ENCODE results near the gene SYT7.
A peak's percentile ranks its signal among the peaks of the same experiment; 100 is the strongest.

Gene SYT7

DNA sequence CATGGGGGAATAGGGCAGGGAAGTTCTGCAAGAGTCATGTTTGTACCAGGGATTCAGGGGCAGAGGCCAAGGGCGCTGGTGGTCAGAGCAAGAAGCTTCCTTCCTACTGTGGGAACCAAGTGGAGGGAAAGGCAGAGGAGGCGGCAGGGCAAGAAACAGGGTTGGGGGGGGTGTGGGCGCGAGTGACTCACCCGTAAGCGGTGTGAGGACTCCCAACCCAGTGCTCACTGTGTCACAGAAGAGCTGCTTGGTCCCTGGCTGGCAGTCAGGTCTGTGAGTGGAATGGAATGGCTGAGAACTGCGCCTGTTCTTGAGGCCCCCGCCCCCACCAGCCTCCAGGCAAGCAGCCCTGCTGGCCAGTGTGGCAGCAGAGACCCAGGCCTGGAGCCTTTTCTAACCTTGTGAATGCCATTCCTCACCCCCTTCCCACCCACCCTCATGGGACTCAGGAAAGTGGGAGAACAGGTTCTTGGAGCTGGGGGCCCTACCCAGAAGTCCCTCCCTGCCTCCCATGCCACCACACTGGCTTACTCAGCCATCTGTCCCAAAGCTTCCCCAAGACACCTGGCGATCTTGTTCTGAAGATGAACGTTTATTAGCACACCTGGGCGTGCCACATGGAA is 67.6 kb downstream of the SYT7 start:
- no peak for DNase-seq

DNA sequence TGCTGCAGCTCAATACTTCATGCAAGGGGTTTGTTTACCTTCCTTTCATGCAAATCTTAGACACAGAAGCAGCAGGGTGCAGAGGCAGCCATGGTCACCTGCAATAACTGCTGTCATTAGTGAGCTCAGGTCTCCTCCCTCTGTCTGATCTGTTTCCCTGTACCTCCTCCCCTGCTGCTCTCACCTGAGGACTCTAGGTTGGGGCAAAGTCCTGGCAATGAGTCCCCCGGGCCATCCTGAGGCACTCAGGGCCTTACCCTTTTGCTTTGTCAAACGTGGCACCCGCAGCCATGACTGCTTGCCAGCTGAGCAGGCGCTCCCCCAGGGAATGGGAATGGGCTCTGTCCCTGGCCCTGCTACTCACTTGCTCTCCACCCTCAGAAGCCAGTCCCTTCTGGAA is 68.4 kb downstream of the SYT7 start:
- no peak for DNase-seq

DNA sequence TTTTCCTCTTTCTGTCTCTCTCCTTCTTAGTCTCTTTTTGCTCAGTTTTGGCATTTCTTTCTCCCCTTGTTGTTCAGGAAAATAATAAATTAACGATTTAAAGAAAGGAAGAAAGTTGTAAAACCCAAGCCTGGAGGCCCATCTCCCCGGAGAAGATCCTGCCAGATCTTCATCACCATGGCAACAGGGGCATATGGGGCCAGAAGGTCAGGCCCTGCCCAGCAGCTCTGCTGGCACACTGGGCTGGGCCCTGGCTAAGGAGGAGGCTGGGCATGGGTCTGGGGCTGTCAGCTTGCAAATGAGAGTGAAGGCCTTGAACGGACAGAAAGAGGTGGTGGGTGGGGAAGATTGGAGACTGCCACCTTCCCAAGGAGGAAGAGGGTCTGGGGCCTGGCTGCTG is 69.5 kb downstream of the SYT7 start:
- DNase-seq: no peak

DNA sequence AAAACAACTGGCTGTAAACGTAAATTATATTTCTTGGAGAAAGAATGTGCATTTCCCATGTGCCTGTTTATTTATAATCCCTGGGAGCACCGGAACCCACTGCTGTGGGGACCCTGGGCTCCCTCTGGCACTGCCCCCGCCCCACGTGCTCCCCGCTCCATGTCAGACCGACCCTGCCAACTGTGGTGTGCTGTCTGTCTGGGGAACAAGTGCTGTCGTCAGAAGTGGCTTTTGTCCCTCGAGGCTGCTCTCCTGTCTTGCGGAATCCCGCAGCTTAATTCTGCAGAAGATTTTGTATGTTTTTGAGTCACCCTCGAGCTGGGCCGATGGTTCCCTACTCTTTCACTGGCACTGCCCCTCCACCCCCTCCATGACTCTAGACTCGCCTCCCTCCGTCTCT is 69.9 kb downstream of the SYT7 start:
- no peak for DNase-seq

DNA sequence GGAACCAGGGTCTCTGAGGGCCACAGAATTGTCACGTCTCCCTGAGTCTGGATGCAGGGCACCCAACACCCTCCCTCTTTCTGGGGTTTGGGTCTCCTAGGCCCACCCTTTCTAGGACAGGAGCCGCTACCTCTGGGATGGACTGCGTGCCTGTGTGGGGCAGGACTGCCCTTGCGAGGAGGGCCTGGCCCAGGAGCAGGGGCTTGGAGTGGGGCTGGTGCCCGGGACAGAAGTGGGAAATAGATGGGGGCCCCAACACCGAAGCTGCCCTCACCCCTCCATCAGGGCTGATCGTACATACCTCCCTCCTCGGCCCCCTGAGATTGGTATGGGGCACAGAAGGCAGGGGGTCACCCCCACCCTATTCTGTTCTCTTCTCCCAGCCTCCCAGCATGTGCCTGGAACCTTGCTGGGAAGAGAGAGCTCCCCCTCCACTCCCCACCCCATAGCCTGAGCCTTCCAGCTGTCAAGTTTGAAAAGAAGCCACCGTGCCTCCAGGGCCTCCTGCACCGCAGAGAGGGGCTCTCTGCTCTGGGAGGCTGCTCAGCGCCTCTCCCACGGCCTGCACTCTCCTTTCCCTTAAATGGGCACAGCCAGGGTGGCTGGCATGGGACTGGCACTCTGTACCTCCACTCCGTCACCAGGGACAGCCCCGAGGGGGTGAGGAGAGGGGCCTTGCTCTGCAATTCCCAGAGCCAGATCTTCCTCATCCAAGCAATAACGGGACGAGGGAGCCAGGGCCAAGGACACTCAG is 70.5 kb downstream of the SYT7 start:
- no peak for DNase-seq

DNA sequence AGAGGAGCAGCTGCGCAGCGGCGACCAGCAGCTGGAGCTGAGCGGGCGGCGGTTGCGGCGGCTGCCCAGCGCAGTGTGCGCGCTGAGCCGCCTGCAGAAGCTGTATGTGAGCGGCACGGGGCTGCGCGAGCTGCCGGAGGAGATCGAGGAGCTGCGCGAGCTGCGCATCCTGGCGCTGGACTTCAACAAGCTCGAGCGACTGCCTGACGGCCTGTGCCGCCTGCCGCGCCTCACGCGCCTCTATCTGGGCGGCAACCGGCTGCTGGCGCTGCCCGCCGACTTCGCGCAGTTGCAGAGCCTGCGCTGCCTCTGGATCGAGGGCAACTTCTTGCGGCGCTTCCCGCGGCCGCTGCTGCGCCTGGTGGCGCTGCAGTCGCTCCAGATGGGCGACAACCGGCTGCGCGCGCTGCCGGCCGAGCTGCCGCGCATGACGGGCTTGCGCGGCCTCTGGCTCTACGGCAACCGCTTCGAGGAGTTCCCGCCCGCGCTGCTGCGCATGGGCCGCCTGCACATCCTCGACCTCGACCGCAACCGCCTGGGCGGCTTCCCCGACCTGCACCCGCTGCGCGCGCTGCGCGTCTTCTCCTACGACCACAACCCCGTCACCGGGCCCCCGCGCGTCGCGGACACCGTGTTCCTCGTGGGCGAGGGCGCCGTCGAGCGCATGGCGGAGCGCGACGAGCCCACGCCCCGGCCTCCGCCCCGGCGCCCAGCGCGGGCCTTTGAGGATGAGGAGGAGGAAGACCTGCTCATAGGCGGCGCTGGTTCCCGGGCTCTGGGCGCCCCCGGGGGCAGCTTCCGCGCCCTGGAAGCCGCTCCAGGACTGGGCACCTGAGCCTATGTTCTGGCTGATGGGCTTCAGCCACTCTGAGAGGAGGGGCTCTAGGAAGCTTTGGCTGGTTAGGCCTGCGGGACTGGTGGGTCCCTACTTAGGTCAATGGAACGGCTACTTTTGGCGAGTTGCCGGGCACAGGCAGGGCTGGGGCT is 71.5 kb downstream of the SYT7 start:
- peak; percentile 71 to 75 for DNase-seq

DNA sequence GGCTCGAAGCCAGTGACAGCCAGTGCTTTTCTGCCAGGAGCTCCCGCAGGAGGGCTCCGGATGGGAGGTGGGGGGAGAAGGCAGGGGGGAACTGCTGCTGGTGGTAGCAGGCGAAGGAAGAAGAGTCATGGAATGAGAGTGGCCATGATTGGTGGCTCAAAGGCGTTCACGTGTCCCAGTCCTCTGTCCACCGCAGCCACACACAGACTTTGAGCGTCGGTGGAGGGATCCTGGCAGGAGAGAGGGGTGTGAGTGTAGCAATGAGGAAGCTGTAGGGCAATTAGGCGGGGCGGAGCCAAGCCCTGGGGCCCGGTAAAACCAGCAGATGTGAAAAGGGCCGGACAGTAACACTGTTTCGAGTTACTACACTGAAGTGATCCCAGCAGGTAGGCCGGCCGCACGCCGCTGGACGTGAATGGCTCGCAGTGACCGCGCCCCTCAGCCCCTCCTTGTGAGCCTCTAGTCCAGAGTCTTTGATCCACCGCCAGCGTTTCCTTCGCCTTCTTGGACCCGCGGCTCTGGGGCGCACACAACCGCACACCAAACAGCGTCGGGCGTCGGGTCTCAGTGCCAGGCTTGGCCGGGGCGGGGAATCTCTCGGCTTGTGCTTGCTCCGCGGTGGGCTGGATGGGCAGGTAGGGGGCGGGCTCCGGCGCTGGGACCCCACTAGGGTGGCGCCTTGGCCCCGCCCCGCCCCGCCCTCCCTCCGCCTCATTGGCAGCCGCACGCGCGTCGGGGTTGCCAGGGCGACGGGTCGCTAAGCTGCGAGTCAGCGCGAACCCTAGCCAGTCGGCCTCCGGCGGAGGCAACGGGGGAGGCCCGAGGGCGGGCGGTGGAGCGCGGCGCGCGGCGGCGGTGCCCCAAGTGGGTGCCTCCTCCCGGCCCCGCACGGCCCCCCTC is 72.7 kb downstream of the SYT7 start, which contains the start of gene LRRC10B:
Gene LRRC10B (plus strand): TSS at position 788 of the 900 bp plus-strand sequence. CDS start 250 bp downstream, outside the sequence.
- DNase-seq: peak; percentile 40 to 54

DNA sequence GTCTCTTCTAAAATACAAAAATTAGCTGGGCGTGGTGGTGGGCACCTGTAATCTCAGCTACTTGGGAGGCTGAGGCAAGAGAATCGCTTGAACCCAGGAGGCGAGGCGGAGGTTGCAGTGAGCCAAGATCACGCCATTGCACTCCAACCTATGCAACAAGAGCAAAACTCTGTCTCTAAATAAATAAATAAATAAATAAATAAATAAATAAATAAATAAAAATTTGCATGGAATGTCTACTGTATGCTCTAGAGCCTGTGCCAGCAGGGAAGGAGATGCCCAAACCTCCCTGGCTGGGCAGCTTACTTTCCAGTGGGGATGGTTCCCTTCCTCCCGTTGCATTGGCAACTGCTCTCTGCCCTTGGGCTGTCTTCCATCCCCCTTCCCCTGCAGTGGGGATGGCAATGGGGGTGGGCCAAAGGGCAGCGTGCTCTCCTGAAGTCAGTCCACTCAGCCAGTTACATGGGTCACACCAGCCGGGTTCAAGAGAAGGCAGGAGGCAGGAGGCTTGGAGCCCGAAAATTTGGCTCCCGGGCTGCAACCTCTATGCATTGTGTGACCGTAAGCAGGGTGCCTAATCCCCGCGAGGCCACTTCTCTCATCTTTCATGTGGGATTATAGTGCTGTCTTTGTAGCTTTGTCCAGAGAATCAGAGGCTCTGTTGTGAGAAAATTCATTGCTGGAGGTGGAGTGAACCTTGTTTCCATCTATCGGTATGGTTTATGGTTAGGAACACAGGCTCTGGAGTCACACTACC is 73.7 kb downstream of the SYT7 start:
- no peak for DNase-seq

DNA sequence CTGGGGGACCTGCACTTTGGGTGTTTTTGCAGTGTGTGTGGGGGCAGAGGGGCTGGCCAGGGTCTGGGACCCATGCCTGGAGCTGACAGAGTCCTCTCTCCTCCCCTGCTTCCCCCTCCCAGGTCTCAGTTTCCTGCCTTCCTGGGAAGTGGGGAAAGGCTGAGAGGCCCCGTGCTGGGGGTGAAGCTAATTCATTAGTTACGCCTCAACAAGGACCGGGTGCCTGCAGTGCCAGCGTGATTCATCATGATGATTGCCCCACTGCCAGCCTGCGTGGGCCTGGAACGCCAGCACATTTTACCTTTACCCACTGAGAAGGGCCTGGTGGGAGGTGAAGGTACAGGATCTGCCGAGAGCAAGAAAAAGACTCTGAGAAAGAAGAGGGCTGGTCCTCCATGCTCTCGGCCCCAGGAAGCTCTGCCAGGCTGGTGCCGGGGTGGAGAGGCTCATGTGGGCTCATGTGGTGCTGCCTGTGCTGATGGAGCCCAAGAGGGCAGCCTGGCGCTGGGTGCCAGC is 75.2 kb downstream of the SYT7 start:
- DNase-seq: no peak

DNA sequence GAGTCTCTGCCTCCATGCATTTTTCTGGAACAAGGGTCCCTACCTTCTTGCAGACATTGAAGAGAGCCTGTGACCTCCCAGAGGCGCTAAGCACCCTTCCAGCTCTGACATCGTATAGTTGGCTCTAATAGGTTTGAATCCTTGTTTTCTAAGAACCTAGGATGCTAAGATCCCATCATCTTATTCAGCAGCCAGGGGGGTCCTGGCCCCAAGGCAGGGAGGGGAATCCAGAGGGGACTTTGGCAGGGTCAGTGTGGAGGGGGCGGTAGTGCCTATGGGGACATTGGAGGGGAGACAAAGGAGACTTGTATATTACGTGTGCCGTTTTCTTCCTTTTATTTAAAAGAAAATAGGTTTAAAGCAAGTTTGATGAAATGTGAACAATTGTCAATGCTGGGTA is 75.8 kb downstream of the SYT7 start:
- no peak for DNase-seq

DNA sequence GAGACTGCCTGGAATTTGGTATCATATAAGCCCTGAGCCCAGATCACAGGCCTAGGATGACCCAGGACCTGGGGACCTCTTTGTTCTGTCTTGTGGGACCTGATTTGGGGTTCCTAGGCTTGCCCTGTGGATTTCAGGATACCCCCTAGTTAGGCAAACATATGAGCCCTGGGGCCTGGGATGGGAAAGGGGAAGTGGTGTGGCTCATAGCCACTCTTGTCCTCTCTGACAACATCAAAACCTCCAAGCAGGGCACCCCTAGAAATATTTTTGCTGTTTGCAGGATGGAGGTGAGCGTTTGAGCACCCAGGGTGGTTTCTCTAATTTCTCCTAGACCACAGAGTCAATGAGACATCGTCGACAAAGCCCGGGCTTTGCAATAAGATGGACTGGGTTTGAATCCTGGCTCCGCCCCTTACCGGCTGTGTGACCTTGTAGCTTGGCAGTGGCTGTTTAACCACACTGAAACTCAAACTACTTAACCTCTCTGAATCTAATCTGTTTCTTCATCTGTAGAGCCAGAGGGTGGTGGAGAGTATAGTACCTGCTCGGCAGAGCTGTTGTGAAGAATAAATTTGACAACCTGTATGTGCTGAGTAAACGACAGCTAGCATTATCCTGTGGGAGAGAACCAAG is 77.6 kb downstream of the SYT7 start:
- no peak for DNase-seq

DNA sequence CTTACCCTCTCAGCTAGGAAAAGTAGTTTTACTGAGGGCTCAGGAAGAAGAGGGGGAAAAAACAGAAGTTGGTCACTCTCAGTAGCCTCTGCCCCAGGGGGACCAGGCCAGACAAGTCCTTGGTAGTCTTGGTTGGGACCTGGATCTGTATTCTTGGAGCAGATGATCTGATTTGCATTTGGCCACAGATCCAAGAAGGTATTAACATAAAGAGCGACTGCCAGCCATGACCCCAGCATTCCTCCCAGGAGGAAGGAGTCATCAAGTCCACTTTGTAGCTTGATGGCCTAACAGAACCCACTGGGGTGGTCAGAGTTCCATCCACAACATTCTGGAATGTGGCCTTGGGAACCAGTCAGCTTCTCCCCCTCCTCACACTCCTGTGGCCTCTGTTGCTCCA is 78.4 kb downstream of the SYT7 start:
- DNase-seq: no peak

DNA sequence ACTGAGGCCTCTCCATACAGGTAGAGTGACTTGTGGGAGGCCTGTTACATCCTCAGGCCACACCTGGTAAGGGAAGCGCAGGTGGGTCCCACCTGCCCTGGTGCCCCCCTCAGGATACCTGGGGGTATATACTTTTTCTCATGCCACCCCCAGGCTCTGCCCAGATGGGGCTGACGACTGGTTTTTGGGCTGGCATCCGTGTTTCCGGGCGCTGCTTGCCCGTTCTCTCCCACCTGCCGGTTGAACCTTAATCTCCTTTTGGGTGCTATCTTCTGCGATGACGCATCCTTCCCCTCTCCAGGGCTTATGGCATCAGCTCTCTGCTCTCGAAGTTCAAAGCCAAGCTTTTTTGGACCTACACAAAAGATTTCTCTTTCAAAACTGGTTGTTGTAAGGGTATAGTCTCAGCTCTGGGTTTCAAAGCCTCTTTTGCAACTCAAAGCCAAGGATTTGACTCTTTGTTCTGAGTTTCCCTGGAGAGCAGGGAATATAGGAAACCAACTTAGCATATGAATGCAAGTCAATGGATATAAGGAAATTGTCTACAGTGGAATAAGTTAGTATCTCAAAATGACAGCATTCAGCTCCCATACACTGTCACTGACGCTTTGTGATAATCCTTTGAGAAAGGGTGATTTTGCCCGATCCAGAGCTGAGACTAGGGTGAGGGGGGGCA is 80.9 kb downstream of the SYT7 start:
- DNase-seq: no peak

DNA sequence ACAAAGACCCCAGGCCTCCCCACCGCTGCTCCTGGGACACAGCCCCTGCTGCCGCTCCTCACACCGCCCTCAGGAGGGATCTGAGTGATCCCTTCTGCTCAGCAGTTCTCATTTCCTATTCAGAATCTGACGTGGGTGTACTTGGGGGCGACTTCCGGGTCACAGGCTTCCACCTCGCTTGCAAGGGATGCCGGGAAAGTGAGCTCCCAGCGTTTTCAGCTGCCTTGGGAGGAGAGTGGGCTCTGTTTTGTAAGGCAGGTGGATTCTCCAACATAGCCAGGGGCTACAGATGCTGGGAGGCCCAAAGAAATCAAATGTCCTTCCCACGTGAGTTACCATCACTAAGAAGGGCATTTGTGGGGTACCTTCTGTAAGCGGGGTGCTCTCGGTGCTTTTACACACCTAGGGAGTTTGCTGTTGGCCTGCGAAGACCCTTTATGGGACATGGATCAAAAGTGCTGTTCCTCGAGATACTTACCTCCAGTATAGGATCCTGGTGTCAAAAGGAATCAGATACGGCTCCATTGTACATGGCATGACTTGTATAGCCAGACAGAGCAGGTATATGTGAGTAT is 82.0 kb downstream of the SYT7 start:
- DNase-seq: no peak

DNA sequence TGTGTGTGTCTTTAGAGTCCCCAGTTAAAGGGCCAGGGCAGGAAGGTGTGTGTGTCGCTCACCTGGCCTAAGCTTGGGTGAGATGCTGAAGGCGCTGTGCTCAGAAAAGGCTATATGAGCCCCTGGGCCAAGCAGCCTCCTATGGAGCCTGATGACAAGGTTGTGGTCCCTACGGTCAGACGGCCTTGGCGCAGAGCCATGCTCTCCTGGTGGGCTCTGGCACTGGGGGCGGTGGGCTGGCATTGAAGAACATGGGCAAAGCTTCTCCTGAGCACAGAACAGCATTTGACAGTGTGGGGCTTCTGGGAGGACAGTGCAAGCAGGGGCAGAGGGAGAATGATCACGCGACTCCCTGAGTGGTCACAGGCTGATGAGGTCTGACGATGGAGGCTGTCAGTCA is 83.0 kb downstream of the SYT7 start:
- no peak for DNase-seq

DNA sequence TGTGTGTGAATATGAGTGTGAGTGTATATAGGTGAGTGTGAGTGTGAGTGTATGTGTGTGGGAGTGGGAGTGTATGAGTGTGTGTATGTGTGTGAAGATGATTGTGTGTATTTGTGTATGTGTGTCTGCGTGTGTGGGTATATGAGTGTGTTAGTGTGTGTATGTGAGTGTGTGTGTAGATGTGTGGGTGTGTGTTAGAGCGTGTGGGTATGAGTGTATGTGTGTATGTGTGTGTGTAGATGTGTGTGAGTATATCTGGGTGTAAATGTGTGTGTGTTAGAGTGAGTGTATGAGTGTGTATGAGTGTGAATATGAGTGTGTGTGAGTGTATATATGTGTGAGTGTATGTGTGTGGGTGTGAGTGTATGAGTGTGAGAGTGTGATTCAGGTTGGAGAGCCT is 83.4 kb downstream of the SYT7 start:
- DNase-seq: no peak

DNA sequence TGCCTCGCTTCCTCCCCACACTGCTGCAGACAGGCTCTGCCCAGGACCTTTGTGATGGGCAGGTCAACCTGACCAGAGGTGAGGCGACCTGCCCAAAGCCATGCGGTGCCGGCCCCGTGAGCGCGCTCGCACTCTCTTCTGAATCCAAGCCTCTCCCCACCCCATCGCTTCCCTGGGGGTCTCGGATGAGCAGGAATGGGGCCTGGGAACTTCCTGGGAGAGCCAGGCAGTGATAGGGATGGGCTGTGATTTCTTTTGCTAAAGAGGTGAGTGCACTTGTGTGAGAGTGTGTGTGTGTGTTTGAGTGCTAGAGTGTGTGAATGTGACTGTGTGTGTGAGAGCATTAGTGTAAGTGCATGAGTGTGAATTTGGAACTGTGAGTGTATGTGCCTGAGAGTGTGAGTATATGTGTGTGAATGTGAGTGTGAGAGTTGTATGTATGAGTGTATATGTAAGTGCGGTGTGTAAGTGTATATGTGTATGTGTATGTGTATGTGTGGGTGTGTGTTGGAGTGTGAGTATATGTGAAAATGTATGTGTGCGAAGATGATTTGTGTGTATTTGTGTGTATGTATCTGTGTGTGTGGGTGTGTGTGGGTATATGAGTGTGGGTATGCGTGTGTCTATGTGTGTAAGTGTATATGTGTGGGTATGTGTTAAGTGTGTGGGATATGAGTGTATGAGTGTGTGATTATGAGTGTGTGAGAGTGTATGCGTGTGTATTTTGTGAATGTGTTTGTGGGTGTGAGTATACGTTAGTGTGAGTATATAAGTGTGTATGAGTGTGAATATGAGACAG is 84.1 kb downstream of the SYT7 start:
- DNase-seq: no peak

DNA sequence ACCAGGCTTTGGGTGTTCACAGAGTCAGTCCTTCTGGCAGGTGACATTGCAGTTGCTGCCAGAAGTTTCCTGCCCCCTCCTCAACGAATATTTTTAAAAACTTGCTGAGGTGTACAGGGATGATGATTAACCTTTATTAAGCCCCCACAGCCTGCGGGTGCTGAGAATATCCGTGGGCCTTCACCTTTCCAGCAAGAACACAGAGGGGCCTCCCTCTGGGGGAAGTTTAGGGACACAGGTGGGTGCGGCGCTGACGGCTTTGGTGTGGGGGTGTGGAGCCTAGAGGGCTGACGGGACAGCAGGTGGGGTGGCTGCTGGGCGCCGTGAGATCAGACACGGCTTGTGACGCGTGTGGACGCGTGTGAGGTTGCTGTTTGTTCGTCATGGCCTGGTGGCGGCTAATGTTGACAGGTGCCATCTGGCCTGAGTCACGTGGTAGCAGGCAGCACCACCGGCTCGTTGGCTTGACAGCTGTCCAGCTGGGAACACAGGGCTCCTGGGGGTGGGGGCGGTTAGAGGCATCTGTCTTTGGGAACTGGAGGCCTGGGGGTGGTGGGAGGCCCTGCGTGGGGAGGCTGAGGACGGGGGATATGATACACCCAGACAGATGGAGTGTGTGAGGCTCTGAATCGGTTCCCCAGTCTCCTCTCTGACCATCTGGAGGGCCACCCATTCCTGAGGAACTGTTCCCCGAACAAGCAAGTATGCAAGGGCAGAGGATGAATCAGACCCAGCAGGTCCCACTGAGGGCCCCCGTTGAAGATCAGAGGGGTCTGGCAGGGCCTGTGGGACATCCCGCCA is 84.9 kb downstream of the SYT7 start:
- no peak for DNase-seq

Data from activated CD4-positive, alpha-beta T cell treated with anti-CD3 and anti-CD28 coated beads, Interleukin-2, amount 50 U/mL, for 48 hours (primary cell).